ENCODE measurements around the gene RIPK1.
"Not testable (repeated sequence)": the region's sequence is repeated elsewhere in the genome, so short reads cannot be mapped to it uniquely, and the experiment has no call there.

GRCh38 chr6:3048009-3048408, 20.3 kb upstream of the RIPK1 start:
- not testable (repeated sequence) for TF ChIP-seq CTCF (IDR thresholded peaks at IDR 0.05 in 4 of 5, conservative IDR thresholded peaks at IDR 0.05 in 1 of 5); POLR2A (IDR thresholded peaks at IDR 0.05)

Measured in gastrocnemius medialis (tissue), 4 donors.